IMR-90 (cell line): ENCODE data around the gene WDR6. TPM values are rescaled to one million over a fixed set of nuclear protein-coding genes. Genes with fewer than 3 reads are reported as not detected.

Experiments
- ATAC-seq: fragments of 200-7000 bp; cut with Tn5 transposase; 2 replicates; pipeline ENCODE4 v1.9.1; 2020; ENCODE audit warnings: low read depth, mild to moderate bottlenecking, moderate library complexity
- BruUV-seq: library from RNA; stranded (reverse); fragments of 400-500 nt; replicated peaks from 2 replicates; lab custom pipeline; 2021; lab: Mats Ljungman, UMichigan
- CTCF ChIA-PET: fragments of 300-600 bp; formaldehyde crosslinking; extraction: SDS; loops from one replicate; lab custom pipeline; 2021; ENCODE audit warnings: antibody characterized with exemption; lab: Yijun Ruan, JAX
- POLR2A ChIA-PET: fragments of 300-600 bp; sonication (Branson Sonifier 250); formaldehyde crosslinking; loops from one replicate; lab custom pipeline; 2022; ENCODE audit warnings: antibody characterized with exemption; ENCODE audit not compliant: unreplicated experiment; lab: Charles Lee
- DNase-seq: peaks from one replicate; pipeline ENCODE4 v3.0.0; 2013
- H2AFZ ChIP-seq: replicated peaks from 2 replicates; pipeline ENCODE3; 2013; ENCODE audit warnings: low read length, mild to moderate bottlenecking; ENCODE audit not compliant: poor library complexity
- H2AK5ac ChIP-seq: 2 replicates; pipeline ENCODE4 v1.6.1; 2013; ENCODE audit warnings: low read depth, low read length, inconsistent platforms
- H2AK9ac ChIP-seq: replicated peaks from 2 replicates; pipeline ENCODE3; 2013; ENCODE audit warnings: mild to moderate bottlenecking, low read depth, low read length, moderate library complexity; ENCODE audit not compliant: poor library complexity
- H2BK120ac ChIP-seq: 2 replicates; pipeline ENCODE4 v1.6.1; 2013; ENCODE audit warnings: low read depth, low read length, inconsistent platforms
- H2BK15ac ChIP-seq: 3 replicates; pipeline ENCODE4 v1.6.1; 2013; ENCODE audit warnings: low read depth, low read length, inconsistent platforms
- H2BK20ac ChIP-seq: 2 replicates; pipeline ENCODE4 v1.6.1; 2013; ENCODE audit warnings: low read depth, mild to moderate bottlenecking, inconsistent platforms, low read length, moderate library complexity
- H2BK5ac ChIP-seq: 2 replicates; pipeline ENCODE4 v1.6.1; 2013; ENCODE audit warnings: mild to moderate bottlenecking, low read depth, low read length, inconsistent platforms; ENCODE audit not compliant: poor library complexity, severe bottlenecking
- H3K14ac ChIP-seq: replicated peaks from 2 replicates; pipeline ENCODE4 v1.6.1; 2013; ENCODE audit warnings: low read depth, low read length, inconsistent platforms
- H3K18ac ChIP-seq: 2 replicates; pipeline ENCODE4 v1.6.1; 2013; ENCODE audit warnings: low read depth, low read length, control low read depth
- H3K23ac ChIP-seq: 2 replicates; pipeline ENCODE4 v1.6.1; 2013; ENCODE audit warnings: low read depth, low read length, inconsistent platforms
- H3K27ac ChIP-seq: 2 replicates; pipeline ENCODE4 v1.5.1; 2013; ENCODE audit warnings: mild to moderate bottlenecking, control low read depth, low read length; ENCODE audit not compliant: insufficient read depth
- H3K27me3 ChIP-seq: 2 replicates; pipeline ENCODE4 v1.6.1; 2013; ENCODE audit warnings: low read length; ENCODE audit not compliant: control insufficient read depth, insufficient read depth
- H3K36me3 ChIP-seq: 2 replicates; pipeline ENCODE4 v1.6.1; 2013; ENCODE audit warnings: low read length, mixed read lengths; ENCODE audit not compliant: control insufficient read depth, insufficient read depth
- H3K4ac ChIP-seq: 2 replicates; pipeline ENCODE4 v1.6.1; 2013; ENCODE audit warnings: low read depth, low read length, inconsistent platforms
- H3K4me1 ChIP-seq: 2 replicates; pipeline ENCODE4 v1.6.1; 2013; ENCODE audit warnings: low read length, mixed read lengths; ENCODE audit not compliant: control insufficient read depth, insufficient read depth
- H3K4me2 ChIP-seq: 2 replicates; pipeline ENCODE4 v1.6.1; 2013; ENCODE audit warnings: low read depth, mild to moderate bottlenecking, control low read depth, low read length, moderate library complexity
- H3K4me3 ChIP-seq: 2 replicates; pipeline ENCODE4 v1.5.1; 2013; ENCODE audit warnings: low read depth, mild to moderate bottlenecking, control low read depth, low read length, moderate library complexity; ENCODE audit not compliant: insufficient read depth
- H3K56ac ChIP-seq: 2 replicates; pipeline ENCODE4 v1.6.1; 2013; ENCODE audit warnings: low read length, inconsistent platforms; ENCODE audit not compliant: insufficient read depth; ENCODE audit errors: extremely low read depth
- H3K79me1 ChIP-seq, 2 experiments: 2 replicates each; pipeline ENCODE4 v1.6.1; 2013; ENCODE audit warnings: low read length in 2 of 2, inconsistent platforms in 1 of 2, low read depth in 1 of 2
- H3K9ac ChIP-seq: 2 replicates; pipeline ENCODE4 v1.6.1; 2013; ENCODE audit warnings: low read depth, low read length, control low read depth
- H3K9me1 ChIP-seq: 2 replicates; pipeline ENCODE4 v1.6.1; 2013; ENCODE audit warnings: low read length, inconsistent platforms; ENCODE audit not compliant: insufficient read depth
- H3K9me3 ChIP-seq: 2 replicates; pipeline ENCODE4 v1.6.1; 2013; ENCODE audit warnings: low read length; ENCODE audit not compliant: control insufficient read depth, insufficient read depth
- H4K20me1 ChIP-seq: 2 replicates; pipeline ENCODE4 v1.6.1; 2013; ENCODE audit warnings: low read length, inconsistent platforms; ENCODE audit not compliant: insufficient read depth
- H4K5ac ChIP-seq: 2 replicates; pipeline ENCODE4 v1.6.1; 2013; ENCODE audit warnings: mild to moderate bottlenecking, low read depth, low read length, control low read depth
- H4K8ac ChIP-seq, 2 experiments: 2 replicates each; pipeline ENCODE4 v1.6.1; 2013; ENCODE audit warnings: low read depth in 2 of 2, low read length in 2 of 2, control low read depth in 1 of 2, inconsistent platforms in 1 of 2
- H4K91ac ChIP-seq: 2 replicates; pipeline ENCODE4 v1.6.1; 2013; ENCODE audit warnings: low read depth, low read length, inconsistent platforms; ENCODE audit not compliant: insufficient read depth
- RCOR1 ChIP-seq: IDR thresholded peaks from 2 replicates; pipeline ENCODE4 v1.6.1; 2012; ENCODE audit warnings: mild to moderate bottlenecking, low read length, improper control_type of control experiment; ENCODE audit not compliant: insufficient replicate concordance
- WGBS, 2 experiments: methylation state at CpG; one replicate each; pipeline versions ENCODE4 v1.1.5 to v1.1.7; 2013; ENCODE audit warnings: missing lambda C conversion rate in 2 of 2; ENCODE audit not compliant: insufficient read length in 1 of 2; ENCODE audit errors: extremely low coverage in 2 of 2; 5-methylcytosine and 5-hydroxymethylcytosine counted together
- dilution Hi-C: fragments of 300-500 bp; cut with HindIII; formaldehyde crosslinking; loops from one replicate; pipeline ENCODE4 v1.14.3; 2018; ENCODE audit warnings: low sequenced_read_pairs; ENCODE audit not compliant: unreplicated experiment
- in situ Hi-C: fragments of 300-500 bp; cut with MboI; formaldehyde crosslinking; loops from 3 replicates; pipeline ENCODE4 v1.14.3; 2019; ENCODE audit warnings: low sequenced_read_pairs, inconsistent platforms, mixed read lengths
- intact Hi-C: fragments of 100-400 bp; cut with micrococcal nuclease; formaldehyde crosslinking; loops from 2 replicates; pipeline ENCODE4 v1.10.0; 2022
- polyA plus RNA-seq, 3 experiments: library from polyadenylated mRNA; depleted of rRNA; stranded (reverse); fragments of >200 nt; gene quantifications; 2 replicates each; pipeline ENCODE4 v1.2.3, GENCODE V29; 2012; ENCODE audit warnings: low replicate concordance in 1 of 3
- total RNA-seq: library from RNA; depleted of rRNA; stranded (reverse); fragments of >200 nt; gene quantifications from 2 replicates; pipeline ENCODE4 v1.2.3, GENCODE V29; 2012

The WDR6 gene
- total and polyA plus RNA-seq, 2 of the 4 experiments (the other 2 are of a cell fraction): 60.9 to 160 TPM

GRCh38 chr3:48974076-48974864 lies 32.9 kb upstream of the WDR6 start:
- Histone ChIP-seq H4K8ac (no peak overlapping the region), H3K27me3 (no peaks in the 10 kb centered on the region), H2BK5ac (no peak overlapping the region), H3K36me3 (peaks cover 68% of the 10 kb centered on the region), H3K27ac (no peak overlapping the region), H3K56ac (no peak overlapping the region), H2BK15ac (no peak overlapping the region), H3K9ac (no peak overlapping the region), H3K4me3 (no peak overlapping the region), H3K23ac (no peak overlapping the region), H3K14ac (no peak overlapping the region), H2AK9ac (no peak overlapping the region), H3K18ac (no peak overlapping the region), H2AFZ (no peak overlapping the region), H3K9me3 (no peaks in the 10 kb centered on the region), H4K91ac (no peak overlapping the region), H2BK120ac (no peak overlapping the region), H2AK5ac (no peak overlapping the region), H4K20me1 (no peaks in the 10 kb centered on the region), H3K9me1 (peaks cover 6% of the 10 kb centered on the region; the same call in 1 of the 2 replicates), H3K4me2 (no peak overlapping the region), H3K4me1 (no peaks in the 10 kb centered on the region), H2BK20ac (no peak overlapping the region), H3K4ac (no peak overlapping the region), H4K5ac (no peak overlapping the region), H3K79me1 (peaks cover 7 to 16% of the 10 kb centered on the region in 2 experiments; a peak in 1 of 4 replicates)
- POLR2A ChIA-PET: interaction anchor here (0.6 to 0.8 kb wide), 2 partner anchors 35 to 36 kb away, joined by 3 to 6 read pairs; no protein-coding TSS in a partner anchor
- no peak for DNase-seq
- TF ChIP-seq RCOR1: no peak
- CTCF ChIA-PET: interaction anchor here (0.7 kb wide), 1 partner anchor 9 kb away, joined by 3 read pairs; no protein-coding TSS in a partner anchor
- intact Hi-C loops (no loop called here), in situ Hi-C loops (no loop called here), dilution Hi-C loops (no loop called here)
- ATAC-seq: no peak
- WGBS, 2 experiments: 90% methylated on average over 4 of the region's 10 CpGs; no CpG with 5 or more reads in 1 of the 2 experiments
- BruUV-seq: no TSS peak
